ENCODE measurements around the gene LRMDA. TPM values are rescaled to one million over a fixed set of nuclear protein-coding genes. Genes with fewer than 3 reads are reported as not detected.

The LRMDA gene
- total and polyA plus RNA-seq, 2 donors (not counting 1 experiment from before 2014, with no cell fraction given): 0.12 TPM; not detected in 1

DNA sequence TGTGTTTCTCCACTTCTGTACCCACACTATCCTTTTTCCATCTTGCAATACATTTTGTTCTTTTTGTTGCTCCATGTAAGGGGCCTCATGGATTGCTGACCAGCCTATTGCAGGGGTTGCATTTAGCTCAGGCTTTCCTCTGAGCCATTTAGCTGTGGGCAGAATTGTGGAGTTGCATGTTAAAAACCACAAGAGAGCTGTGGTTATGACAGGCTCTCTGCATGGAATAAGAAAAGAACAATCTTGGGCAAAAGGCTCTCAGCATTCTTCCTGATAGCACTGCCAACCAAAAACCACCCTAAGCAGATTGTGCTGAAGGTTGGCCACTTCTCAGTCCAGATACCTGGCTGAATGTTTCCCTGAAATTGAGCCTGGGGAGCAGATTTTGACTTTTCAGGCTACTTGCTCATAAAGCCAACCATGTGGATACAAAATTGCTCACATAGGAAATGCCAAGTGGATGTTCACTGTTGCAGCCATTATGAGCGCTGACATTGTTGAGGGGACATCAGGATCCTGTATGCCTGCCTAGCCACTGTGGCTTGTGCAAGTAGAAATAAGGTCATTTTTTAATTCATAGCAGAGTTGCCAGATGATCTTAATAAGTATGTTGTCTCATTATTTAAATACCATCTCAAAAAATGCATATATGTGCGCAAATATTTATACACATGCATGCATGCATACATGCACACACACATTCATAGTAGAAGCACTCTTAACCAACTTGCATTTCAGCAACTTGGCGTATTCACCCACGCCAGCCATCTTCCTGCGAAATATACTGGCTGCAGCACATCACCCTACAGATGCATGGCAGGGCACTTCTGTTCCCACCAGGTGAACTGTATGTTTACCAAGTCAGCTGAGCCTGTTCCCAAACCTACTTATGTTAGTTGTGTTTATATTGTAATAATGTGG is 695.4 kb downstream of the LRMDA start:
- no peak overlapping the region for H3K4me3 Mint-ChIP-seq
- H3K4me1 ChIP-seq (ENCODE audit: control insufficient read depth in 2 of 2, insufficient read depth in 2 of 2, low read length in 2 of 2): no peaks in the 10 kb centered on the region
- H3K27me3 ChIP-seq (replicated peaks in 1 of 4; ENCODE audit: control extremely low read depth in 1 of 4, control insufficient read depth in 3 of 4, insufficient read depth in 4 of 4, low read length in 3 of 4): peaks cover 0 to 4% (median 0%) of the 10 kb centered on the region in 4 experiments
- no peak overlapping the region for H3K27ac ChIP-seq (ENCODE audit: low read length in 2 of 2)
- 94% methylated on average over 5 of the region's 5 CpGs for WGBS (ENCODE audit: insufficient coverage)
- no peaks in the 10 kb centered on the region for H4K20me1 ChIP-seq (ENCODE audit: control insufficient read depth, insufficient read depth, low read length, poor library complexity, severe bottlenecking)
- no peak overlapping the region for H3K4me3 ChIP-seq (ENCODE audit: control extremely low read depth in 1 of 5, extremely low read depth in 1 of 5, insufficient read depth in 1 of 5, low read depth in 2 of 5, low read length in 4 of 5)
- ATAC-seq (ENCODE audit: low read depth): no peak
- no peaks in the 10 kb centered on the region for H3K9me3 Mint-ChIP-seq (ENCODE audit: insufficient read depth)
- H3K9me3 ChIP-seq (ENCODE audit: control extremely low read depth in 1 of 3, control insufficient read depth in 2 of 3, insufficient read depth in 1 of 3, low read length in 2 of 3): peaks cover 0 to 2% (median 0%) of the 10 kb centered on the region in 3 donors
- POLR2A ChIA-PET: no interaction called here
- H3K27ac Mint-ChIP-seq: no peak overlapping the region
- no peak overlapping the region for H3K9ac ChIP-seq (ENCODE audit: low read length)
- CTCF ChIA-PET: no interaction called here
- TF ChIP-seq EZH2 (IDR thresholded peaks at IDR 0.05; ENCODE audit: borderline replicate concordance, insufficient read depth, low read depth, low read length, poor library complexity, severe bottlenecking): no peak
- TF ChIP-seq, protein P1, sequence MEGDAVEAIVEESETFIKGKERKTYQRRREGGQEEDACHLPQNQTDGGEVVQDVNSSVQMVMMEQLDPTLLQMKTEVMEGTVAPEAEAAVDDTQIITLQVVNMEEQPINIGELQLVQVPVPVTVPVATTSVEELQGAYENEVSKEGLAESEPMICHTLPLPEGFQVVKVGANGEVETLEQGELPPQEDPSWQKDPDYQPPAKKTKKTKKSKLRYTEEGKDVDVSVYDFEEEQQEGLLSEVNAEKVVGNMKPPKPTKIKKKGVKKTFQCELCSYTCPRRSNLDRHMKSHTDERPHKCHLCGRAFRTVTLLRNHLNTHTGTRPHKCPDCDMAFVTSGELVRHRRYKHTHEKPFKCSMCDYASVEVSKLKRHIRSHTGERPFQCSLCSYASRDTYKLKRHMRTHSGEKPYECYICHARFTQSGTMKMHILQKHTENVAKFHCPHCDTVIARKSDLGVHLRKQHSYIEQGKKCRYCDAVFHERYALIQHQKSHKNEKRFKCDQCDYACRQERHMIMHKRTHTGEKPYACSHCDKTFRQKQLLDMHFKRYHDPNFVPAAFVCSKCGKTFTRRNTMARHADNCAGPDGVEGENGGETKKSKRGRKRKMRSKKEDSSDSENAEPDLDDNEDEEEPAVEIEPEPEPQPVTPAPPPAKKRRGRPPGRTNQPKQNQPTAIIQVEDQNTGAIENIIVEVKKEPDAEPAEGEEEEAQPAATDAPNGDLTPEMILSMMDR (IDR thresholded peaks at IDR 0.05): no peak
- intact Hi-C loops (cut with micrococcal nuclease): no loop called here
- no peak overlapping the region for H3K4me2 ChIP-seq (replicated peaks; ENCODE audit: low read depth, low read length, poor library complexity, severe bottlenecking)
- no peaks in the 10 kb centered on the region for H3K79me2 ChIP-seq (ENCODE audit: control insufficient read depth, insufficient read depth, low read length)
- no peak for DNase-seq
- H2AFZ ChIP-seq (ENCODE audit: insufficient read depth, low read depth, low read length, poor library complexity, severe bottlenecking): no peak overlapping the region
- no peaks in the 10 kb centered on the region for H3K4me1 Mint-ChIP-seq
- peaks cover 4% of the 10 kb centered on the region for H3K27me3 Mint-ChIP-seq
- H3K36me3 ChIP-seq (replicated peaks in 1 of 2; ENCODE audit: control extremely low read depth in 1 of 2, control insufficient read depth in 1 of 2, extremely low read depth in 1 of 2, insufficient read depth in 2 of 2, low read length in 1 of 2): no peaks in the 10 kb centered on the region

DNA sequence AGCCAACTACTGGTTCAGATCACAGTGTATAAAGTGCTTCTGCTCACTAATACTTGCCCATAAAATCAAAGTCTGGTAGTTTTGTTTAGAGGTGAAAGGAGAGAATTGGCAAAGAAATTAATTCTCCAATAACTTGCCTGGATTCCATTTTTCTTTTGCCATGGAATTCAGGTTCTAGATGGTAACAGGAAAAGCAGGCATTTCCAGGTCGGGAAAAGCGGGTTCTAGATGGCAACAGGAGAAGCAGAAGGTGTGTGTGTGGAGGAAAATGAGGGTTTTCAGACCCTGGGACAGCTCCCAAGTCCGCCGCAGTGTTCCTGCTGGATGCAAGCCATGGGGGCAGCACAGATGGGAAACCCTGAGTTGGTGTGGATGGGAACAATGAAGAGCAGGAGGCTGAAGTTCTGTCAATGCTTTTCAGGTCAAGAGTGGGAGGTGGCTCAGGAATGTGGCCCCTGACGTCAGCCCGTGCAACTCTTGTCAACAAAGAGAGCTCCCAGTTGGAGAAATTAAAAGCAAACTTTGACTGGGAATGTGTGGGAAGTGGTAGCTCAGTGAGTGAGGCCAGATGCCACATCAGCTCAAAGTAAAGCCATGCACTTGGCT is 696.7 kb downstream of the LRMDA start:
- no peak overlapping the region for H3K27ac Mint-ChIP-seq
- DNase-seq: no peak
- ChIA-PET CTCF (no interaction called here), POLR2A (no interaction called here)
- H3K27me3 ChIP-seq (replicated peaks in 1 of 4; ENCODE audit: control extremely low read depth in 1 of 4, control insufficient read depth in 3 of 4, insufficient read depth in 4 of 4, low read length in 3 of 4): peaks cover 0 to 3% (median 0%) of the 10 kb centered on the region in 4 experiments
- no peaks in the 10 kb centered on the region for H3K9me3 Mint-ChIP-seq (ENCODE audit: insufficient read depth)
- H3K4me3 ChIP-seq (ENCODE audit: control extremely low read depth in 1 of 5, extremely low read depth in 1 of 5, insufficient read depth in 1 of 5, low read depth in 2 of 5, low read length in 4 of 5): no peak overlapping the region
- 82% methylated on average over 6 of the region's 6 CpGs for WGBS (ENCODE audit: insufficient coverage)
- no peak overlapping the region for H3K9ac ChIP-seq (ENCODE audit: low read length)
- no peaks in the 10 kb centered on the region for H3K36me3 ChIP-seq (replicated peaks in 1 of 2; ENCODE audit: control extremely low read depth in 1 of 2, control insufficient read depth in 1 of 2, extremely low read depth in 1 of 2, insufficient read depth in 2 of 2, low read length in 1 of 2)
- no peak for ATAC-seq (ENCODE audit: low read depth)
- intact Hi-C loops (cut with micrococcal nuclease): no loop called here
- H3K9me3 ChIP-seq (ENCODE audit: control extremely low read depth in 1 of 3, control insufficient read depth in 2 of 3, insufficient read depth in 1 of 3, low read length in 2 of 3): peaks cover 0 to 2% (median 0%) of the 10 kb centered on the region in 3 donors
- no peaks in the 10 kb centered on the region for H3K79me2 ChIP-seq (ENCODE audit: control insufficient read depth, insufficient read depth, low read length)
- H4K20me1 ChIP-seq (ENCODE audit: control insufficient read depth, insufficient read depth, low read length, poor library complexity, severe bottlenecking): no peaks in the 10 kb centered on the region
- H3K27me3 Mint-ChIP-seq: peaks cover 4% of the 10 kb centered on the region
- no peak for TF ChIP-seq EZH2 (IDR thresholded peaks at IDR 0.05; ENCODE audit: borderline replicate concordance, insufficient read depth, low read depth, low read length, poor library complexity, severe bottlenecking)
- TF ChIP-seq, protein P1 (IDR thresholded peaks at IDR 0.05): no peak
- no peak overlapping the region for H3K27ac ChIP-seq (ENCODE audit: low read length in 2 of 2)
- no peak overlapping the region for H3K4me3 Mint-ChIP-seq
- H2AFZ ChIP-seq (ENCODE audit: insufficient read depth, low read depth, low read length, poor library complexity, severe bottlenecking): no peak overlapping the region
- no peaks in the 10 kb centered on the region for H3K4me1 ChIP-seq (ENCODE audit: control insufficient read depth in 2 of 2, insufficient read depth in 2 of 2, low read length in 2 of 2)
- H3K4me1 Mint-ChIP-seq: no peaks in the 10 kb centered on the region
- H3K4me2 ChIP-seq (replicated peaks; ENCODE audit: low read depth, low read length, poor library complexity, severe bottlenecking): no peak overlapping the region
